Endothelial cell of umbilical vein (primary cell): ENCODE results near the gene THG1L. TPM values are rescaled to one million over a fixed set of nuclear protein-coding genes. Genes with fewer than 3 reads are reported as not detected.

Source experiments
- BruUV-seq: library from RNA; stranded (reverse); fragments of 400-500 nt; replicated peaks from 2 replicates; lab custom pipeline; 2021; lab: Mats Ljungman, UMichigan
- CTCF ChIA-PET: fragments of 300-600, 350-600 bp; sonication (Branson Sonifier 250); formaldehyde crosslinking; loops from one replicate; lab custom pipeline; 2021; ENCODE audit warnings: antibody characterized with exemption, inconsistent platforms; lab: Charles Lee
- POLR2A ChIA-PET: fragments of 300-600, 350-600 bp; sonication (Branson Sonifier 250); formaldehyde crosslinking; loops from one replicate; lab custom pipeline; 2021; ENCODE audit warnings: antibody characterized with exemption, inconsistent platforms; lab: Charles Lee
- DNase-seq: peaks from one replicate; pipeline ENCODE4 v3.0.0-alpha.2; 2011; ENCODE audit warnings: low read depth, low spot score
- FAIRE-seq: peaks from 2 replicates; lab custom pipeline; 2011; peaks lifted over from hg19 to GRCh38; lab: Jason Lieb, UNC
- H2AFZ ChIP-seq: 2 replicates; pipeline ENCODE4 v1.6.0; 2012; ENCODE audit warnings: low read depth, low read length, control low read depth, inconsistent platforms
- H3K27ac ChIP-seq: 2 replicates; pipeline ENCODE4 v1.5.1; 2011; ENCODE audit warnings: low read depth, mild to moderate bottlenecking, control low read depth, low read length, moderate library complexity; ENCODE audit not compliant: insufficient read depth
- H3K27me3 ChIP-seq, 2 experiments: 2 replicates each; pipeline versions ENCODE4 v1.6.0 to v1.6.1; 2011; ENCODE audit warnings: low read length in 2 of 2, mixed read lengths in 1 of 2; ENCODE audit not compliant: control insufficient read depth in 2 of 2, insufficient read depth in 2 of 2
- H3K36me3 ChIP-seq, 2 experiments: 2 replicates in 1 of 2; 3 replicates in 1 of 2; pipeline ENCODE4 v1.5.1; 2011; ENCODE audit warnings: low read length in 2 of 2, mild to moderate bottlenecking in 1 of 2, moderate library complexity in 1 of 2; ENCODE audit not compliant: control insufficient read depth in 2 of 2, insufficient read depth in 2 of 2; ENCODE audit errors: extremely low read depth in 1 of 2
- H3K4me1 ChIP-seq: 3 replicates; pipeline ENCODE4 v1.5.1; 2011; ENCODE audit warnings: mild to moderate bottlenecking, low read length; ENCODE audit not compliant: control insufficient read depth, insufficient read depth; ENCODE audit errors: extremely low read depth
- H3K4me2 ChIP-seq: 2 replicates; pipeline ENCODE4 v1.6.1; 2011; ENCODE audit warnings: low read length, control low read depth, mixed read lengths; ENCODE audit not compliant: insufficient read depth
- H3K4me3 ChIP-seq, 3 experiments: fragments of 200-600 bp in 1 of 3; sonication (generic), shearing (Covaris generic) in 1 of 3; replicated peaks in 1 of 3; 2 replicates each; pipeline ENCODE4 v1.5.1; 2011 to 2016; ENCODE audit warnings: control low read depth in 3 of 3, low read length in 3 of 3, mild to moderate bottlenecking in 2 of 3, inconsistent platforms in 1 of 3, low read depth in 1 of 3, moderate library complexity in 1 of 3; ENCODE audit not compliant: insufficient read depth in 1 of 3
- H3K79me2 ChIP-seq: 2 replicates; pipeline ENCODE4 v1.6.0; 2012; ENCODE audit warnings: low read length, inconsistent platforms; ENCODE audit not compliant: control insufficient read depth, insufficient read depth
- H3K9ac ChIP-seq: replicated peaks from 2 replicates; pipeline ENCODE3; 2011; ENCODE audit warnings: low read length, control low read depth; ENCODE audit not compliant: insufficient read depth; ENCODE audit errors: extremely low read depth
- H3K9me1 ChIP-seq: replicated peaks from 3 replicates; pipeline ENCODE4 v1.6.0; 2011; ENCODE audit warnings: mild to moderate bottlenecking, low read length; ENCODE audit not compliant: control insufficient read depth, insufficient read depth; ENCODE audit errors: extremely low read depth
- H3K9me3 ChIP-seq: replicated peaks from 2 replicates; pipeline ENCODE4 v1.5.1; 2012; ENCODE audit warnings: low read length, inconsistent platforms; ENCODE audit not compliant: control insufficient read depth, insufficient read depth
- H4K20me1 ChIP-seq: replicated peaks from 2 replicates; pipeline ENCODE3; 2011; ENCODE audit warnings: mild to moderate bottlenecking, low read length; ENCODE audit not compliant: control insufficient read depth, insufficient read depth; ENCODE audit errors: extremely low read depth
- CTCF ChIP-seq, 2 donors: IDR thresholded peaks; 1 replicate in 1 of 2; 2 replicates in 1 of 2; pipeline ENCODE4 v1.5.1; 2011; ENCODE audit warnings: low read length in 2 of 2, mild to moderate bottlenecking in 2 of 2, moderate library complexity in 2 of 2, control low read depth in 1 of 2, inconsistent platforms in 1 of 2, low read depth in 1 of 2; ENCODE audit not compliant: insufficient read depth in 1 of 2; ENCODE audit errors: extremely low read depth in 1 of 2
- GATA2 ChIP-seq: IDR thresholded peaks from 2 replicates; pipeline ENCODE4 v1.7.0; 2011; ENCODE audit warnings: low read depth, mild to moderate bottlenecking, moderate library complexity, mixed read lengths, low read length; ENCODE audit not compliant: insufficient read length, insufficient read depth
- JUN ChIP-seq: IDR thresholded peaks from 2 replicates; pipeline ENCODE4 v1.6.1; 2011; ENCODE audit warnings: borderline replicate concordance, low read depth; ENCODE audit not compliant: insufficient read length, insufficient read depth
- MYC ChIP-seq: IDR thresholded peaks from one replicate; pipeline ENCODE4 v1.6.1; 2011; ENCODE audit warnings: mild to moderate bottlenecking, low read depth, low read length
- POLR2AphosphoS5 ChIP-seq: IDR thresholded peaks from 2 replicates; pipeline ENCODE4 v1.6.1; 2012; ENCODE audit warnings: low read depth, mild to moderate bottlenecking, control low read depth, low read length, moderate library complexity; ENCODE audit not compliant: insufficient read depth
- dilution Hi-C: fragments of 300-500 bp; cut with MboI; formaldehyde crosslinking; loops from one replicate; pipeline ENCODE4 v1.15.0; 2019; ENCODE audit warnings: low sequenced_read_pairs; ENCODE audit not compliant: extremely low pct_ligation_motif_present
- intact Hi-C: fragments of 100-400 bp; cut with micrococcal nuclease; formaldehyde crosslinking; loops from one replicate; pipeline ENCODE4 v1.10.0; 2022
- polyA plus RNA-seq, 4 experiments: library from polyadenylated mRNA; depleted of rRNA in 3 of 4; stranded (reverse) in 3 of 4; unstranded in 1 of 4; fragments of >200 nt; gene quantifications; 2 replicates each; pipeline versions ENCODE4 v1.2.1 to v1.2.3, GENCODE V29; 2011 to 2012; ENCODE audit warnings: missing spikeins in 1 of 4
- total RNA-seq: library from RNA; stranded (reverse); gene quantifications from 2 replicates; pipeline ENCODE4 v1.2.3, GENCODE V29; 2021

Gene THG1L
- total and polyA plus RNA-seq, 2 donors (not counting 3 experiments of a cell fraction or from before 2014, with no cell fraction given): 4.4 to 7.6 TPM

- H3K9me3 ChIP-seq: no peaks in the 10 kb centered on the region
- no peaks in the 10 kb centered on the region for H3K79me2 ChIP-seq
- no peak overlapping the region for H3K9ac ChIP-seq
- H4K20me1 ChIP-seq: no peaks in the 10 kb centered on the region
- DNase-seq (no peak), FAIRE-seq (no peak)
- H3K9me1 ChIP-seq: no peaks in the 10 kb centered on the region
- H3K4me1 ChIP-seq: no peaks in the 10 kb centered on the region
- no peaks in the 10 kb centered on the region for H3K27me3 ChIP-seq
- no peak overlapping the region for H3K4me2 ChIP-seq
- no peak overlapping the region for H3K27ac ChIP-seq
- dilution Hi-C loops: no loop called here
- no peak overlapping the region for H3K4me3 ChIP-seq
- intact Hi-C loops: no loop called here
- no peak overlapping the region for H2AFZ ChIP-seq
- TF ChIP-seq JUN (no peak), MYC (no peak), GATA2 (no peak)
- H3K36me3 ChIP-seq: peaks cover 5 to 7% of the 10 kb centered on the region in 2 experiments
- ChIA-PET CTCF (interaction anchor here (2.1 to 7.1 kb wide), 2 partner anchors 15 to 191 kb away, joined by 7 to 48 read pairs; partner anchors contain the start of gene LSM11), POLR2A (no interaction called here)
- BruUV-seq: no TSS peak
These were observed 27.5 kb downstream of the THG1L start for GRCh38 chr5:157758706-157759105.

- DNase-seq: peak; percentile 67
These were observed 30.7 kb downstream of the THG1L start for GRCh38 chr5:157761690-157762621.

More at GRCh38 chr5:157761690-157762621, 30.7 kb downstream of the THG1L start:
- H2AFZ ChIP-seq: no peak overlapping the region
- ChIA-PET CTCF (interaction anchor here (0.6 to 7.1 kb wide), 15 partner anchors 9 to 1371 kb away, joined by 3 to 48 read pairs (median 4); partner anchors contain the start of gene LSM11), POLR2A (no interaction called here)
- H3K4me1 ChIP-seq: no peaks in the 10 kb centered on the region
- FAIRE-seq: peak; percentile 91
- H3K36me3 ChIP-seq: peaks cover 1 to 3% of the 10 kb centered on the region in 2 experiments
- BruUV-seq: no TSS peak
- H3K27me3 ChIP-seq: no peaks in the 10 kb centered on the region
- dilution Hi-C loops: no loop called here
- H3K9ac ChIP-seq: no peak overlapping the region
- no peak overlapping the region for H3K27ac ChIP-seq
- intact Hi-C loops: loop anchor here (1.0 kb wide), 5 partner anchors 156 to 1371 kb away; no protein-coding TSS in a partner anchor
- H3K79me2 ChIP-seq: no peaks in the 10 kb centered on the region
- H3K9me1 ChIP-seq: no peaks in the 10 kb centered on the region
- H3K4me2 ChIP-seq: no peak overlapping the region
- no peak overlapping the region for H3K4me3 ChIP-seq
- H3K9me3 ChIP-seq: no peaks in the 10 kb centered on the region
- H4K20me1 ChIP-seq: no peaks in the 10 kb centered on the region
- TF ChIP-seq POLR2AphosphoS5: no peak
- peak; percentile 71 to 79 for TF ChIP-seq CTCF (IDR thresholded peaks at IDR 0.05; ENCODE audit: extremely low read depth in 1 of 2, insufficient read depth in 1 of 2, low read depth in 1 of 2, low read length in 2 of 2)
